Smooth muscle cell of the brain vasculature (primary cell): ENCODE data around the gene WFS1.
A peak's percentile ranks its signal among the peaks of the same experiment; 100 is the strongest.

ENCODE experiments used
- DNase-seq: peaks from one replicate; pipeline ENCODE4 v3.0.0-alpha.2; 2012; ENCODE audit warnings: low read depth, low spot score

Gene WFS1

DNA sequence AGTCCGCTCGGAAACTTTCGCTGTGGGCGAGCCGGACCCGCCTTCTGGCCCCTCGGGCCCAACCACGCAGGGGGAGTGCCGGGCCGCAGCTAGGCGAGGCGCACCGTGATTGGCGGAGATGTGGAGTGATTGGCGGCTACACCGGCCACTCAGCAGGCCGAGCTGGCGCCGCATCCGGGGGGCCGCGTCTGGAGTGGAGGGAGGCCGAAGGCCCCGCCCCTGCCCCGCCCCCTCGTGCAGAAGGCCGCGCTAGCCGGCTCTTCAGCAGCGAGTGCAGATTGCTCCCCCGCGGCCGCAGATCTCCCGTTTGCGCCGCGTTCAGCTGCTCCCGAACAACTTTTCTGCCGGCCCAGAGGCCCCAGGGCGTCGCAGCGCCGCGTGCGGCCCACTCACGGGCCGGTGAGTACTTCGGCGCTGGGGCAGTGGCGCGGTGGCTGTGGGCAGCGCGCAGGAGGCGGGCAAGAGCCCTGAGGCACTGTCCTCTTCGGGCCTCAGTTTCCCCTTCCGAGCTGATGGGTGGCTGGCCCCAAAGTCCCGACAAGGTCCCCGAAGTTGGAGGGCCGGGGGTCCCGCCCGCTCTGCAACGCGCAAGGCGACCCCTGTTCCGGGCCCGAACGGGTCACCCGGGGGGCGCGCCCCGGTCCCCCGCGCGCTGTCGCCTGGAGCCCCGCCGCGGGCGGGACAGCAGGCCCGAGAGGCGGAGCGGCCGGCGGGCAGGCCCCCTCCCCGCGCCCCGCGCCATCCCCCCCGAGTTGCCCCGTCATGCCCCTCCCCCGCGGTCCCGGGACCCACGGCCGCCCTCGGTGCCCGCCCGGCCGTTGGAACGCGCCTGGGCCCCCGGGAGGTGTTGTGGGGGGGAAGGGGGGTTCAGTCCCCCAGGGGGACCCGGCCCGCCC lies at the start of gene WFS1:
TSS of gene WFS1 (plus strand) at position 235 of the 896 bp plus-strand sequence. CDS start 7,606 bp downstream, outside the sequence.
- peak; percentile 93 for DNase-seq

DNA sequence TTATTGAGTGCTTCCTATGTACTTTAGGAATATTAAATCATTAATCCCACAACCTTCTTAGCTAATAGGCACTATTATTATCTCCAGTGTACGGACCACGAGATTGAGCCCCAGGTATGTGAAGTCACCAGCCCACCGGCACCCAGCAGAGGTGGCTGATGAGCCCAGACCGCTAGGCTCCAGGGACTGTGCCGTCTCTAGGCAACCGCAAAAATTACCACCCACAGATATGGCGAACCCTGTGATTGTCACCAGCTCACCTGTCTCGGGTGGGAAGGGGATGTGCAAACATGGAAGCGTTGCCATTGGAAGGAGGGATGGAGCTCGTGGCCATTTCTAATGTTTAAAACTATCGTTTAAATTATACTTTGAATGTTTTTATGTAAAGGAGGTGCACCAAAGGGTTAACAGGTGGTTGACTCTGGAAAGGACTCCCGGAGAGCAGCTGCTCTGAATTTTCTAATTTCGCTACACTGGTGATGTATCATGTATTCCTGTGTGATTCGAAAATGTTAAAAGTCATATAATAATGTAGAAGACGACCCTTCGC lies 48.3 kb upstream of the WFS1 start:
- DNase-seq, result no peak

DNA sequence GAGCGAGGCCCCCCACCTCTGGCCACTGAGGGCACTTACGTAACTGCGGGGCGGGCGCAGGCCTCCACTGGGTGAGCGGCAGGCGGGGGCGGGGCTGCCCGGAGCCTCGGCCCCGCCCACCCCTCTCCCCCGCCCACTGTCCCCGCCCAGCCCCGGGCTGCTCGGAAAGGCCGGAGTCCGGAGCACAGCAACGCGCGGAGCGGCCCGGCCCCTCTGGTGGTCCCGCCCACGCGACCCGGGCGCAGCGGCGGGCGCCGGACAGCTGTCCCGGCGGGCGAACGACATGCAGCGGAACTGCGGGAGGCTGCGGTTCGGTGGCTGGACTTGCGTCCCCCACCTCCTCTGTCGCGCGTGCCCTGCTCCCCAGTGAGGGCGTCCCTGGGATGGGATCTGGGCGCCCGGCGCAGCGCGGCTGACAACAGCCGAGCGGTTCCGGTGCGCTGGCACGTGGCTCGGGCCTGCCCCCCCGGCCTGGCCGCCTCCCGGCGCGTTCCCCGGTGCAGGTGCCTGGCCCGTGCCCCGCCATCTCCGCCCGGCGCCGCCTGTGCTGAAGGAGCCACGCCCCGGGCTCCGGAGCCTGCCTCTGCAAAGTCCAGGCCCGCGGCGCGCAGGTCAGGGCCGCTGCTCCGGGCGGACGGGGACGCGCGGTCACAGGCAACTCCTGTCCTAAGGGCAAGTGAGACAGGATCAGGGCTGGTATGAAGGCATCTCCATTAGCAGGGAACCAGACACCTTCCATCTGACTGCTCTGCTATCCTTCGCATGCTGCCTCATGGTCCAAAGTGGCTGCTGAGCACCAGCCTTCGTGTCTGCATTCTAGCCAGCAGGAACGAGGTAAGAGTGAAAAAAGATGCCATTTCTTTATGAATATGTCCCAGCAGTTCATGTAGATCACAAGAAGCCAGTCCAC lies 47.5 kb upstream of the WFS1 start:
- no peak for DNase-seq

- no peak for DNase-seq
Measured at GRCh38 chr4:6222761-6223292, 46.8 kb upstream of the WFS1 start.

- no peak for DNase-seq
Measured at GRCh38 chr4:6224735-6225134, 44.9 kb upstream of the WFS1 start.

DNA sequence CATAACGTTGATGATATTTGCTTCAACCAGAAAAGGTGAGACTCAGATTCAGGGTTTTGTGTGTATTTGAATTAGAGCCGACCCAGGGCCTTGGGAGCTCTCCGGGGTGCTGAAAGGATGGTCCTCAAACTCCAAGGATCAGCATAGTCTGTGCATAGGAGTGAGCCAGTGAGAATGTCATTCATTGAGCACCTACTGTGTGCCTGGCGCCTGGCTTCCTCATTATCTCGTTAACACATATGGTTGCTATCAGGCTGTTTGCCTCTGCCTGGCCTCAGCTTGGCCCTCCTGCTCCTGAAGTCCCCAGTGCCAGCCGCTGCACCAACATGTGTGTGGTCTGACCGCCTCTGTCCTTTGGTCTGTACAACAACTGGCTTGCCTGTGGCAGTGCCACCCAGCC lies 44.2 kb upstream of the WFS1 start:
- DNase-seq, result peak; percentile 3

DNA sequence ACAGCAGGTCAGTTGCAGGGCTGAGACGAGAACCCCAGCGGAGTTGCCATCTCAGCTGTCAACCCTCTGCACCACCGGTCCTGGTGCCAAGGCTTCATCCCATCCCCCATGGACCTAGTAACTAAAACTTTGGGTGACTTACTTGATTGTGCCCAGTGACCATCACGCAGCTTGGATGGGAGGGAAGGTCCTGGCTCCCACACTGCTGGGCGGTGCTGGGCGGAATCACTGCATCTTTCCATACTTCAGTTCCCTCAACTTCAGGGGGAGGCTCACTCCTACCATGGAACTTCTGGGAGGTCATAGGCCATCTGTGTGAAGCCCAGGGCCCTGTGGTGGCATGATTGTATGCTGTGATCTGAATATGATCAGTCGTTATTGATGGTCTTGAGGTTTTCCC lies 43.1 kb upstream of the WFS1 start:
- no peak for DNase-seq

DNA sequence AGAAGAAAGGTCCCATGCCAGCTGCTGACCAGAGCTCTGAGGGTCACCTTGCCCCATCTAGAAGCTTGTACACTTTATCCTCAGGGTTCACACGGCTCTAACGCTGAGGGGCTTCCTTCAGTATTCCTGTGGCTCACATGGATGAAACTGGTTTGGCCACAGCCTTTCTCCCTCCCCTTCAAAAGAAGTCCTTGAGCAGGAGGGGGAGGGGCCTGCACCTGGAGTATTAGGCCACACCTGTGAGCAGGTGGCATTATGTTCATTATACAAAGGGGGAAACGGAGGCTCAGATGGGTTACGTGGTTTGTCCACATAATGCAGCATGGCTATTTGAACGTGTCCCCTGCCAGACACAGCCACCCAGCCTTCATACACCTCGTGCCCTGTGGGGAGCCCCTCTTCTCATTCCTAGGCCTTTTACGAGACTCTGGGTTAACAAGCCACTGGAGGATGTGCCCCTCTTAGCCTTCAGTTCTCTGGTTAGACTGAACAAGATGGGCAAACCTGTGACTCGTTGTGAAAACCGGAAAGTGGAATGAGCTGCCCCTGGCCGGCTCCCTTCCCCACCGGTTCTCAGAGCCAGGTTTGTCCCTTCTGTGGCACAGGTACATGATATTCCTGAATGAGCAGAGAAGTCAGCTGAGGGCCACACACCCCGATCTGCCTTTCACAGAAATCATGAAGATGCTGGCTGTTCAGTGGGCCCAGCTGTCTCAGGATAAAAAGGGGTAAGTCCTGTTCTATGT lies 42.1 kb upstream of the WFS1 start:
- DNase-seq, result no peak

DNA sequence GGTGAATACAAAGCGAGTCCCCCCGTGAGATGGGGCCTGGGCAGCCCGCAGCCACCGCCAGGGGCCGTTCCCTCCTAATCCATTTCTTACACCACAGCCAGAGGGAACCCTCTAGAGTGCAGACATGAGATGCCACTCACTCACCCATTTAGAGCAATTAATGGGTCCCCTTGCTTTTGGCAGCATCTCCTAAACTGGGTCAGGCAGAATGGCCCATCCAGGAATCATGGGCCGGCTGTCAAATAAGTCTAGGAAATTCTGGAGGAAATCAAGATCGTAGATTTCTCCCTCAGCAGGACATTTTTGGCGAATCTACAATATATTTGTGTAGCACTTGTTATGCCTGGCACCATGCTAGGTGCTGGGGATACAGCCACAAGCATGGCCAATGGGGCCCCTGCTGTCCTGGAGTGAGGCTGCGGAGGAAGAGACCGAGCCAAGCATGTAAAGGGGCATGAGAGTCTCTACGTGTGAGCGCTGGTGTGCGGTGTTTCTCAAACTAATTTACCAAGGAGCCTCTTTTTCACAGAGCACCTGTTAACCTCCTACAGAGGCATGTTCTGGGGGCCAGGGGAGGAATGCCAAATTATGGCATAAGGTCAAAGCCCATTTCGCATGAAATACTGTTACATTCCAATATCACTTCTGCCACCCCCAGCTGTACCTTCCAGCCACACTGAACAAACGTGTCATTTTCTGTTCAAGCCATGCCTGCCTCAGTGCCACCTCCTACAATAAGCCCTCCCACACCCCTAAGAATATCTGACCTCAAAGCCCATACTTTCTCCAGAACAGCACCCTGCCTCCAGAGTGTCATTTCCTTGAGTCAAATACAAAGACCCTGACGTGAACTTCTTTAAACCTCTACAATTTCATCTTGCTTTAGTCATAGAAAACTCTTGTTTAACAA lies 41.2 kb upstream of the WFS1 start:
- no peak for DNase-seq

DNA sequence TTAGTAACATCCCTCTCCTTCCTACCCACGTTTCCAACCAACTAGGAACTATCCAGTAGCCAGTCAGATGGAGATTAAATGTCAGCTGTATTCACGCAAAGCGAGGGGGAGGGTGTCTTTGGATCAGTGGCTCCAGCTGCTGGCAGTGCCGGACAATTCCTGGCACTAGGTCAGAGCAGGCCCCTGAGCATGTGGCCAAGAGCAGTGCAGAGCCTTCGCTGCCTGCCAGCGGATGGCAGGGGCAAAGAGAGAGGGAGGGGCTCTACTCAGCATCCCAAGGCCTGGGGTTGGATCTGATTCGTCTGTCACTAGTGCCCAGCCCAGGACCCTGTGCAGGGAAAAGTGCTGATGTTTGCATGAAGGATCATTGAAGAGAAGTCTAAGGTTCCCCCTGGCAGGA lies 40.6 kb upstream of the WFS1 start:
- no peak for DNase-seq

- DNase-seq, result no peak
Measured at GRCh38 chr4:6229671-6230501, 39.8 kb upstream of the WFS1 start.

- DNase-seq, result no peak
Measured at GRCh38 chr4:6230502-6230785, 39.2 kb upstream of the WFS1 start.

DNA sequence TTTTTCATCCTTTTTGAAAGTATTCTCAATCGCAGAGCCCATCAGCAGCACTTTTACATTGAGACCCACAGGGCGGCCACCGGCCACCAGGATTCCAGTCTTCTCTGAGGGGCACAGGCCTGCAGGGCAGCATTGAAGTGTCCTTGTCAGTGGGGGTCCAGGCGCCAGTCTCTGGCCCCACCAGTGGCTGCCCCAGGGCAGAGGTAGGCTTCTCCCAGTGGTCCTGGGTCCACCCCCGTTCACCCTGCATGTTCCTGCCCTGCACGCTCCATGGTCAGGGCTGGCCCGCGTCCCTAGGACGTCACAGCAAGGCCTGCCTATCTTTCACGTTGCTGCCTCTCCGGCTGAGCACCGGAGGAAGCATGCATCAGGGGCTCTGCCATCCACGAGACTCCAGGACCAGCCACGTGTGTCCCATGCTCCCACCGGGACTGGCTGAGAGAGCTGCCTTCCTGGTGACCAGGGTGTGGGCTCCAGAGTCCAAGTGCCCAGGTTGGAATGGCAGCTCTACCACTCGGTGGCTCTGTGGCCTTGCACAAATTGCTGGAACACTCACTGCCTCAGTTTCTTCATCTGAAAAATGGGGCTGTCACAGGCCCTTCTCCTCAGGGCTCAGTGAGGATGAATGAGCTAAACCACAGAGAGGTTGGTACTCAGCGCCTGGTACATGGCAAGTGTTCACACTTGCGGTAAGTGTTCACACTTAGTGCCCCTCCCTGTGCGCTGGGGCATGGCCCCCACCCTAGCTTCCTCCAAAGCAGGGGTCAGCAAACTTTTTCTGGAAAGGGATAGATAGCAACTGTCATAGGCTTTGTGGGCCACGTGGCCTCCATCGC lies 38.6 kb upstream of the WFS1 start:
- DNase-seq, result no peak

DNA sequence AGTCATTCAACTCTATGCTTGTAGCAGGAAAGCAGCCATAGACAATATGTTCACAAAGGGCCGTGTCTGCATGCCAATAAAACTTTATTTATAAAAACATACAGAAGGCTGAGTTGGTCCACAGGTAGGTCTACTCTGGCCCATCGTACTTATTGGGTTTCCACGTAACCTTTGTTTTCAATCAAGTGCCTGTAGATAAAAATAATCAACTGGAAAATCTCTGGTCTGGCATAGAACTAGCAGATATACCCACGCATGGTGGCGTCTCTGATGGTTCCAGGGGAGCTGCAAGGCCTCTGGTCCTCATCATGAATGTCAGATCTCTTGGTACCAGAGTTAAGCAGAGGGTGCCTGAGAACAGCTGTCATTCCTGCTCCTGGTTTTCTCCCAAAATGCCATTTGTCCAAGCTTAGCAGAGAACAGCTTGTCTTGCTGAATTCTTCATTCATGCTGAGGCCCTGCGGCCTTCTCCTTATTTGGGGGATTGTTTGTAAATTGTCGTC lies 37.9 kb upstream of the WFS1 start:
- no peak for DNase-seq

DNA sequence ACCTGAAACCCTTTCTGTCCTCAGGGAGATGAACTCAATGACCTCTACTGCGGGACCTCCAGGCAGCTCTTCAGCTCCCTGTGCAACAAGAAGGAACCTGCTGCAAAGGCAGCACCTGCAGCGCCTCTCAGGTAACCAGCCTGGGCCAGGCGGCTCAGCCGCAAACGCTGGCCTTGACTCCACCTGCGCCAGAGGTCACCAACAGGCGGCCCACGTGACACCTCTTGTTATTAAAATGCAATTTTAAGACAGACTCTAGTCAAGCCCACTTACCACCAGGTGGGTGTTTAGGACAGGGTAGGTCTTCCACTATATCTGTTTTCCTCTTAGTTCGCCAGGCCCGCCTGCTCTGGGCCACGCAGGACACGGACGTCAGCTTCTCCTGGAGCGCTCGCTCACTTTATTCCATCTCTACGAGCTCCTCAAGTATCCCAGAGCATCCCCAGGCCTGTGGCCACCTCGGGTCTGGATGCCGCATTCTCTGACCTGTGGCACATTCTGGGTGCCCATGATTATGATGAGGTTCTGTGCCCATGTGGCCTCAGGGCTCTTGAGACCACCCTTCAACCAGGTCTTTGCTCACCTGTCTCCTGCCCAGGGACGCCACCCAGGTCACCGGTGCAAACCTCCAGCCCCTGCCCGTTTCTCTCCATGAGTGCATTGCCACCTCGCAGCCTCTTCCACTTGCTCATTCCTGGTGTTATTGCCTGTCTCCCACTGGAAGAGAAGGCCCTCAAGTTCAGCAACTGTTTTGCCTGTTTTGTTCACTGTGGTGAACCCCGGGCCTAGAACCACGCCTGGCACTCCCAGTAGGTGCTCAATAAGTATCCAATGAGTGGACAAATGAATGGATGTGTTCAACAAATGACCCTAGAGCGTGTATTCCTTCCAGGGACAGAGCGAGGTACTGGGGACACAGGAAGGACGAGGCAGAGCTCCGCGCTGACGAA lies 36.5 kb upstream of the WFS1 start:
- DNase-seq, result no peak

DNA sequence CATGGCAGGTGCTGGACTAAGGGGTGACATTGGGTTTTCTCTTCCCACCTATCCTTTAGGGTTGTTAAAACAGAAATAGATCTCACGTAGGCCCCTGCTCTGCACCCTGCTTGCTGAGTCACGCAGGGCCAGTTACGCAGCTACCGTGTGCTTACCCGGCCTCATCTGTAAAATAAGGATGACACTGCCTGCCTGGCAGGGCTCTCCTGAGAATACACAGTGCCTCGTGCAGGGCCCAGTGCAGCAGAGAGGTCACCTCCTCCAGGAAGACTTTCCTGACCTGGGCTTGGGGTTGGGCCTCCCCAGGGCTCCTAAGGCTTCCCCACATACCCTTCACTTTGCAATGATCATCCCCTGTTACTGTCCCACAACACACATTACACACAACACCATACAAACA lies 35.7 kb upstream of the WFS1 start:
- DNase-seq, result no peak

DNA sequence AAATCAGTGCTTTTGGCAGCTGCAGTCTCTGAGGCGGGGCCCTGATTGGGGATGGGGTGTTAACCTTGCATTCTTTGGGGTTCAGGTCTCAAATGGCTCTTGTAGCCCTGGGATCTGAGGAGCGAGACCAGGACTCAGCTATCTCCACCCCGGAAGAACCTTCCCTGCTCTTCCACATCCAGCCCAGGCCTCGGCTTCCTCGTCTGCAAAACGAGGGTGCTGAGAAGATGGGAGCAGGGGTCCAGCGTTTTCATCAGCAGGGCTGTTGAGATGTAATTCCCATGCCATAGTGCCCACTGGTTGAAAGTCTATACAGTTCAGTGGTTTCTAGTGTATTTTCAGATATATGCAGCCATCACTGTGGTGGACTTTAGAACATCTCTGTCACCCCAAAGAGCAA lies 34.6 kb upstream of the WFS1 start:
- DNase-seq, result no peak
